Measurements from ENCODE around the gene ANKUB1.

ANKUB1 gene

DNA sequence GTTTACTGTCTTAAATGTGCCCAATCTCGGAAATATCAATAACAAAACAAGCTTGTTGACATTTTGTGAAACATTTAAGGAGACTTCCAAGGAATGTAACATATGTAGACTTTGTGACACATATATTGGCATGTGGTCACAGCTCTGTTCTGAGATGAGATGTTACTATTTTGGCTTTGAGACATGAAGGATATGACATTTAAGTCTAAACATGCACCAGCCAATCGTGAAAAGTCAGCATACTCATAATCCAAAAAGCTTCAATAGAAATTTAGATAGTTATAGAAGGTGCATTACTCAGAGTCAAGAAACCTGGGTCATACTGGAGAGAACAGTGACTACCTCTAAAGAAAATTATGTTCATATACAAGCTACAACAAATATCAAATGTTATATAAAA is 53.5 kb downstream of the ANKUB1 start:
- H3K4me2 ChIP-seq (ENCODE audit: low read depth, low read length, poor library complexity, severe bottlenecking), result no peak overlapping the region
- H3K36me3 ChIP-seq (ENCODE audit: low read length), result peaks cover 14% of the 10 kb centered on the region; the same call in 1 of the 2 replicates
- no peaks in the 10 kb centered on the region for H3K79me2 ChIP-seq (ENCODE audit: insufficient read depth, low read length)
- no peak overlapping the region for H3K4me3 ChIP-seq (ENCODE audit: insufficient read depth, low read length, poor library complexity, severe bottlenecking)
- no peak overlapping the region for H3K9ac ChIP-seq (ENCODE audit: low read length)
- H2AFZ ChIP-seq (ENCODE audit: low read depth, low read length, severe bottlenecking), result no peak overlapping the region
- H3K9me3 ChIP-seq (ENCODE audit: insufficient read depth, low read length), result no peaks in the 10 kb centered on the region
- no peaks in the 10 kb centered on the region for H3K9me2 ChIP-seq (replicated peaks; ENCODE audit: insufficient read depth, low read length)
- H4K20me1 ChIP-seq (ENCODE audit: low read depth, low read length), result no peaks in the 10 kb centered on the region
- H3F3A ChIP-seq (ENCODE audit: insufficient read depth), result no peaks in the 10 kb centered on the region
- TF ChIP-seq, protein P1, sequence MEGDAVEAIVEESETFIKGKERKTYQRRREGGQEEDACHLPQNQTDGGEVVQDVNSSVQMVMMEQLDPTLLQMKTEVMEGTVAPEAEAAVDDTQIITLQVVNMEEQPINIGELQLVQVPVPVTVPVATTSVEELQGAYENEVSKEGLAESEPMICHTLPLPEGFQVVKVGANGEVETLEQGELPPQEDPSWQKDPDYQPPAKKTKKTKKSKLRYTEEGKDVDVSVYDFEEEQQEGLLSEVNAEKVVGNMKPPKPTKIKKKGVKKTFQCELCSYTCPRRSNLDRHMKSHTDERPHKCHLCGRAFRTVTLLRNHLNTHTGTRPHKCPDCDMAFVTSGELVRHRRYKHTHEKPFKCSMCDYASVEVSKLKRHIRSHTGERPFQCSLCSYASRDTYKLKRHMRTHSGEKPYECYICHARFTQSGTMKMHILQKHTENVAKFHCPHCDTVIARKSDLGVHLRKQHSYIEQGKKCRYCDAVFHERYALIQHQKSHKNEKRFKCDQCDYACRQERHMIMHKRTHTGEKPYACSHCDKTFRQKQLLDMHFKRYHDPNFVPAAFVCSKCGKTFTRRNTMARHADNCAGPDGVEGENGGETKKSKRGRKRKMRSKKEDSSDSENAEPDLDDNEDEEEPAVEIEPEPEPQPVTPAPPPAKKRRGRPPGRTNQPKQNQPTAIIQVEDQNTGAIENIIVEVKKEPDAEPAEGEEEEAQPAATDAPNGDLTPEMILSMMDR (IDR thresholded peaks at IDR 0.05; ENCODE audit: insufficient read depth, low read length, poor library complexity, severe bottlenecking), result no peak
- TF ChIP-seq EZH2phosphoT487 (conservative IDR thresholded peaks at IDR 0.05; ENCODE audit: low read length), result no peak
- H3K27ac ChIP-seq (ENCODE audit: low read depth, low read length), result no peak overlapping the region
- no peaks in the 10 kb centered on the region for H3K27me3 ChIP-seq (ENCODE audit: low read length)

DNA sequence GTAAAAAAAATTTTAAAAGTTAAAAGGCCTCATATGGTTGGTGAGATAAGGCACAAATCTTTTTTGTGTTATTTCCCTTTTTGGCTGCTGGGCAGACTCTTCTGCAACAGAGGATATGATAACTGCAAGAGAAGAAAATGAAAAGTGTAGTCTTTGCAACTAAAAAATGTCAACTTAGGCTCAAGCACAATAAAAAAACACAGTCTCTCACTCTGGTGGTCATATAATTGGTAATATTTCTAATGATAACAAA is 55.5 kb downstream of the ANKUB1 start:
- Histone ChIP-seq H3K9ac (ENCODE audit: low read length) (no peak overlapping the region), H3K27ac (ENCODE audit: low read depth, low read length) (no peak overlapping the region), H3K4me2 (ENCODE audit: low read depth, low read length, poor library complexity, severe bottlenecking) (no peak overlapping the region), H4K20me1 (ENCODE audit: low read depth, low read length) (no peaks in the 10 kb centered on the region), H3K36me3 (ENCODE audit: low read length) (peaks cover 9% of the 10 kb centered on the region; the same call in 1 of the 2 replicates), H3K9me2 (replicated peaks; ENCODE audit: insufficient read depth, low read length) (no peaks in the 10 kb centered on the region), H3K27me3 (ENCODE audit: low read length) (no peaks in the 10 kb centered on the region), H2AFZ (ENCODE audit: low read depth, low read length, severe bottlenecking) (no peak overlapping the region), H3K9me3 (ENCODE audit: insufficient read depth, low read length) (no peaks in the 10 kb centered on the region), H3K4me3 (ENCODE audit: insufficient read depth, low read length, poor library complexity, severe bottlenecking) (no peak overlapping the region), H3F3A (ENCODE audit: insufficient read depth) (no peaks in the 10 kb centered on the region), H3K79me2 (ENCODE audit: insufficient read depth, low read length) (no peaks in the 10 kb centered on the region)
- TF ChIP-seq EZH2phosphoT487 (conservative IDR thresholded peaks at IDR 0.05; ENCODE audit: low read length), result no peak
- TF ChIP-seq, protein P1 (IDR thresholded peaks at IDR 0.05; ENCODE audit: insufficient read depth, low read length, poor library complexity, severe bottlenecking), result no peak

DNA sequence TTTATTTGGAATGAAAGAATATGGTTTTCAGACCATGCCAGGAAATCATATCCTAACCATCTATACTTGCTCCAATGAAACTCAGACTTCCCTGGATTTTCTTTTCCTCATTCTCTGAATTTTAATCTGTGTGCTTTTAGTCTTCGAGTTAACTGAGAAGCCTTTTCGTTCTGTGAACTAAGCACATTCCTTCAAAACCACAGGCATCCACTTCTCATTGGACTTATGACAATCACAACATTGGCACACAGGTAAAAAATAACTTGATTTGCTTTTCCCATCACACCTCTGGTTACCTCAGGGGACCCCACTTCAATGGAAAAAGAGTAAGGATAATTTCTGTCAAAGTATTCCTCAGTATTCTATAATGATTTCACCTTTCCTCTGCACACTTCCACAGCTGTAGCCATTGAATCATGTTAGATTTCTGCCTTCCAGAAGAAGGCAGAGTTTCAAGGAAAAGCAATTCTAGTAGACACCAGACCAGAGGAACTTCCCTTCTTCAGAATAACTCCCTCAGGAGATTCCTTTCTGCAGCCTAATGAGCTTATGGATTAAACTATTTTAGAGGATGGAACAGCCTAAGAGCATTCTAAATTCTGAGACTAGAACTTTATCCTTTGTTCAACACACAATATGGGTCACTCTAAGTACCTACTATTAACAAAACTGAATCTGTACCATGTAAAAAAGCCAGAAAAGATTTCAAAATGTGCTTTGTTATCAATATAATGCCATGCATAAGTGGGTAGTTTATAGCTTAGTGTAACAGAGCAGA is 56.0 kb downstream of the ANKUB1 start:
- Histone ChIP-seq H3K79me2 (ENCODE audit: insufficient read depth, low read length) (no peaks in the 10 kb centered on the region), H2AFZ (ENCODE audit: low read depth, low read length, severe bottlenecking) (no peak overlapping the region), H3K36me3 (ENCODE audit: low read length) (peaks cover 4% of the 10 kb centered on the region; the same call in 1 of the 2 replicates), H4K20me1 (ENCODE audit: low read depth, low read length) (no peaks in the 10 kb centered on the region), H3F3A (ENCODE audit: insufficient read depth) (no peaks in the 10 kb centered on the region), H3K4me2 (ENCODE audit: low read depth, low read length, poor library complexity, severe bottlenecking) (no peak overlapping the region), H3K4me3 (ENCODE audit: insufficient read depth, low read length, poor library complexity, severe bottlenecking) (no peak overlapping the region), H3K9me2 (replicated peaks; ENCODE audit: insufficient read depth, low read length) (no peaks in the 10 kb centered on the region), H3K9me3 (ENCODE audit: insufficient read depth, low read length) (no peaks in the 10 kb centered on the region), H3K9ac (ENCODE audit: low read length) (no peak overlapping the region), H3K27me3 (ENCODE audit: low read length) (no peaks in the 10 kb centered on the region), H3K27ac (ENCODE audit: low read depth, low read length) (no peak overlapping the region)
- TF ChIP-seq, protein P1 (IDR thresholded peaks at IDR 0.05; ENCODE audit: insufficient read depth, low read length, poor library complexity, severe bottlenecking), result no peak
- no peak for TF ChIP-seq EZH2phosphoT487 (conservative IDR thresholded peaks at IDR 0.05; ENCODE audit: low read length)
